GM23248 (cell line): Measurements from ENCODE around the gene CLRN1.

ENCODE experiments used
- EZH2 ChIP-seq: fragments of 200-600 bp; sonication (generic); IDR thresholded peaks from 2 replicates; pipeline ENCODE4 v1.6.1; 2018; ENCODE audit warnings: antibody characterized with exemption, mild to moderate bottlenecking; ENCODE audit not compliant: insufficient read depth, poor library complexity, severe bottlenecking
- EZH2phosphoT487 ChIP-seq: fragments of 200-600 bp; sonication (generic); IDR thresholded peaks from 2 replicates; pipeline ENCODE4 v1.6.1; 2018; ENCODE audit warnings: antibody characterized with exemption, moderate library complexity, mild to moderate bottlenecking, low read depth; ENCODE audit not compliant: insufficient read depth

DNA sequence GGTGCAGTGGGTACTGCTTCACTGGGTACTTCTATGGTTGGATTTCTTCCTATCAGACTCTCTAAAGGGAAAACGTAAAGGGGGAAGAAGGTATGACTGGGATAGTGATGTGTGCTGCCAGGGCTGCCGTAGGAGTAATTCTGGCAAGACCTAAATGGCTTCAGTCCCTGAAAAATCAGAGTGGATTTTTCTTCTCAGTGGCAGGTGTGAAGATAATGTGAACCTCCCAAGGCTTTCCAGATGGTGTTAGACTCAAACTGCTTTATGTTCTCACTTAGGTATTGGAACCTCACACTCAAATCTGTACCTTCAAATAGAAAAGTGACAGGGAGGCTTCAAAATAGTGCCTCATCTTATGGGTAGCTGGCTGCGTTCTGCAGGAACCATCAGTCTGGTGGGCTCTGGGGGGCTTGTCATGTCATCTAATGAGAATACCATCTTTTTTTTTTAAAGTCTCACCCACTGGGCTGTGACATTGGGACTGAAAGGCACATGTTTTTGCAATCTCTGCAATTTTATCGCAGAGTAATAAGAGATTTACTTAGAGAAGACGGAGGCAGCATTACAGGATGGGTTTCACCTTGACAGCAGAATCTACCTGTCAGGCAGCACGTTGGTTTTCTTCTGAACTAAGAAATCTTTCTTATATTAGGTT lies 95.8 kb downstream of the CLRN1 start:
- TF ChIP-seq EZH2phosphoT487, result no peak
- TF ChIP-seq EZH2, result no peak
